ENCODE results near the gene MDM2. TPM values are rescaled to one million over a fixed set of nuclear protein-coding genes. Genes with fewer than 3 reads are reported as not detected.

Gene MDM2
- total RNA-seq, 1 experiment from 2014 or later: 207 TPM

GRCh38 chr12:68835333-68835908, 27.4 kb downstream of the MDM2 start (continued):
- no peak for TF ChIP-seq ARID4B (CRISPR knock-in tag; IDR thresholded peaks at IDR 0.05; ENCODE audit: borderline replicate concordance)
- TF ChIP-seq HMGA2 (CRISPR knock-in tag; IDR thresholded peaks at IDR 0.05): no peak
- no peak for TF ChIP-seq RELA (CRISPR knock-in tag; IDR thresholded peaks at IDR 0.05; ENCODE audit: borderline replicate concordance)
- no peak for TF ChIP-seq ZMAT4 (CRISPR knock-in tag; IDR thresholded peaks at IDR 0.05)
- TF ChIP-seq ATF6 (CRISPR knock-in tag; IDR thresholded peaks at IDR 0.05): no peak

GRCh38 chr12:68837215-68837614, 29.2 kb downstream of the MDM2 start:
- Mint-ChIP-seq H3K27me3 (ENCODE audit: low read depth) (no peaks in the 10 kb centered on the region), H3K36me3 (peaks cover 66% of the 10 kb centered on the region), H3K27ac (no peak overlapping the region), H3K4me3 (no peak overlapping the region), H3K4me1 (peaks cover 7% of the 10 kb centered on the region), H3K9me3 (no peaks in the 10 kb centered on the region)
- ATAC-seq (no peak), DNase-seq (ENCODE audit: low spot score) (no peak)
- ChIA-PET POLR2A (interaction anchor here (0.6 kb wide), 1 partner anchor 777 kb away, joined by 3 read pairs; no protein-coding TSS in a partner anchor), CTCF (no interaction called here)
- TF ChIP-seq ATF6 (CRISPR knock-in tag; IDR thresholded peaks at IDR 0.05) (no peak), FOXK1 (CRISPR knock-in tag; IDR thresholded peaks at IDR 0.05) (no peak), ETV6 (CRISPR knock-in tag; IDR thresholded peaks at IDR 0.05) (no peak), STAT6 (CRISPR knock-in tag; conservative IDR thresholded peaks at IDR 0.05; ENCODE audit: low read depth) (no peak), E2F4 (CRISPR knock-in tag; IDR thresholded peaks at IDR 0.05; ENCODE audit: borderline replicate concordance, low read depth) (no peak), NR1H2 (CRISPR knock-in tag; IDR thresholded peaks at IDR 0.05) (no peak), ERG (CRISPR knock-in tag; IDR thresholded peaks at IDR 0.05) (no peak), GRHL2 (CRISPR knock-in tag; IDR thresholded peaks at IDR 0.05; ENCODE audit: insufficient replicate concordance, severe bottlenecking) (no peak), ZNF317 (CRISPR knock-in tag; IDR thresholded peaks at IDR 0.05; ENCODE audit: borderline replicate concordance, low read depth) (no peak), CTCF (IDR thresholded peaks at IDR 0.05) (no peak), ZNF219 (CRISPR knock-in tag; IDR thresholded peaks at IDR 0.05; ENCODE audit: borderline replicate concordance) (no peak), SP1 (CRISPR knock-in tag; conservative IDR thresholded peaks at IDR 0.05) (no peak), ESRRA (CRISPR knock-in tag; IDR thresholded peaks at IDR 0.05; ENCODE audit: borderline replicate concordance) (no peak), FOXJ3 (CRISPR knock-in tag; IDR thresholded peaks at IDR 0.05; ENCODE audit: borderline replicate concordance) (no peak), SMAD4 (CRISPR knock-in tag; IDR thresholded peaks at IDR 0.05) (no peak)
